Endothelial cell of umbilical vein (primary cell): ENCODE results near the gene CLSTN2. TPM values are rescaled to one million over a fixed set of nuclear protein-coding genes. Genes with fewer than 3 reads are reported as not detected.

Experiments
- BruUV-seq: library from RNA; stranded (reverse); fragments of 400-500 nt; replicated peaks from 2 replicates; lab custom pipeline; 2021; lab: Mats Ljungman, UMichigan
- CTCF ChIA-PET: fragments of 300-600, 350-600 bp; sonication (Branson Sonifier 250); formaldehyde crosslinking; loops from one replicate; lab custom pipeline; 2021; ENCODE audit warnings: antibody characterized with exemption, inconsistent platforms; lab: Charles Lee
- POLR2A ChIA-PET: fragments of 300-600, 350-600 bp; sonication (Branson Sonifier 250); formaldehyde crosslinking; loops from one replicate; lab custom pipeline; 2021; ENCODE audit warnings: antibody characterized with exemption, inconsistent platforms; lab: Charles Lee
- DNase-seq: peaks from one replicate; pipeline ENCODE4 v3.0.0-alpha.2; 2011; ENCODE audit warnings: low read depth, low spot score
- FAIRE-seq: peaks from 2 replicates; lab custom pipeline; 2011; peaks lifted over from hg19 to GRCh38; lab: Jason Lieb, UNC
- H2AFZ ChIP-seq: 2 replicates; pipeline ENCODE4 v1.6.0; 2012; ENCODE audit warnings: low read depth, low read length, control low read depth, inconsistent platforms
- H3K27ac ChIP-seq: 2 replicates; pipeline ENCODE4 v1.5.1; 2011; ENCODE audit warnings: low read depth, mild to moderate bottlenecking, control low read depth, low read length, moderate library complexity; ENCODE audit not compliant: insufficient read depth
- H3K27me3 ChIP-seq, 2 experiments: 2 replicates each; pipeline versions ENCODE4 v1.6.0 to v1.6.1; 2011; ENCODE audit warnings: low read length in 2 of 2, mixed read lengths in 1 of 2; ENCODE audit not compliant: control insufficient read depth in 2 of 2, insufficient read depth in 2 of 2
- H3K36me3 ChIP-seq, 2 experiments: 2 replicates in 1 of 2; 3 replicates in 1 of 2; pipeline ENCODE4 v1.5.1; 2011; ENCODE audit warnings: low read length in 2 of 2, mild to moderate bottlenecking in 1 of 2, moderate library complexity in 1 of 2; ENCODE audit not compliant: control insufficient read depth in 2 of 2, insufficient read depth in 2 of 2; ENCODE audit errors: extremely low read depth in 1 of 2
- H3K4me1 ChIP-seq: 3 replicates; pipeline ENCODE4 v1.5.1; 2011; ENCODE audit warnings: mild to moderate bottlenecking, low read length; ENCODE audit not compliant: control insufficient read depth, insufficient read depth; ENCODE audit errors: extremely low read depth
- H3K4me2 ChIP-seq: 2 replicates; pipeline ENCODE4 v1.6.1; 2011; ENCODE audit warnings: low read length, control low read depth, mixed read lengths; ENCODE audit not compliant: insufficient read depth
- H3K4me3 ChIP-seq, 3 experiments: fragments of 200-600 bp in 1 of 3; sonication (generic), shearing (Covaris generic) in 1 of 3; replicated peaks in 1 of 3; 2 replicates each; pipeline ENCODE4 v1.5.1; 2011 to 2016; ENCODE audit warnings: control low read depth in 3 of 3, low read length in 3 of 3, mild to moderate bottlenecking in 2 of 3, inconsistent platforms in 1 of 3, low read depth in 1 of 3, moderate library complexity in 1 of 3; ENCODE audit not compliant: insufficient read depth in 1 of 3
- H3K79me2 ChIP-seq: 2 replicates; pipeline ENCODE4 v1.6.0; 2012; ENCODE audit warnings: low read length, inconsistent platforms; ENCODE audit not compliant: control insufficient read depth, insufficient read depth
- H3K9ac ChIP-seq: replicated peaks from 2 replicates; pipeline ENCODE3; 2011; ENCODE audit warnings: low read length, control low read depth; ENCODE audit not compliant: insufficient read depth; ENCODE audit errors: extremely low read depth
- H3K9me1 ChIP-seq: replicated peaks from 3 replicates; pipeline ENCODE4 v1.6.0; 2011; ENCODE audit warnings: mild to moderate bottlenecking, low read length; ENCODE audit not compliant: control insufficient read depth, insufficient read depth; ENCODE audit errors: extremely low read depth
- H3K9me3 ChIP-seq: replicated peaks from 2 replicates; pipeline ENCODE4 v1.5.1; 2012; ENCODE audit warnings: low read length, inconsistent platforms; ENCODE audit not compliant: control insufficient read depth, insufficient read depth
- H4K20me1 ChIP-seq: replicated peaks from 2 replicates; pipeline ENCODE3; 2011; ENCODE audit warnings: mild to moderate bottlenecking, low read length; ENCODE audit not compliant: control insufficient read depth, insufficient read depth; ENCODE audit errors: extremely low read depth
- CTCF ChIP-seq, 2 donors: IDR thresholded peaks; 1 replicate in 1 of 2; 2 replicates in 1 of 2; pipeline ENCODE4 v1.5.1; 2011; ENCODE audit warnings: low read length in 2 of 2, mild to moderate bottlenecking in 2 of 2, moderate library complexity in 2 of 2, control low read depth in 1 of 2, inconsistent platforms in 1 of 2, low read depth in 1 of 2; ENCODE audit not compliant: insufficient read depth in 1 of 2; ENCODE audit errors: extremely low read depth in 1 of 2
- EZH2 ChIP-seq: IDR thresholded peaks from 2 replicates; pipeline ENCODE4 v1.6.1; 2012; ENCODE audit warnings: borderline replicate concordance, low read depth, mild to moderate bottlenecking, moderate library complexity, low read length, inconsistent platforms; ENCODE audit not compliant: severe bottlenecking
- FOS ChIP-seq: IDR thresholded peaks from 2 replicates; pipeline ENCODE4 v1.6.1; 2011; ENCODE audit warnings: mild to moderate bottlenecking, low read length, moderate library complexity, borderline replicate concordance; ENCODE audit not compliant: insufficient read depth
- GATA2 ChIP-seq: IDR thresholded peaks from 2 replicates; pipeline ENCODE4 v1.7.0; 2011; ENCODE audit warnings: low read depth, mild to moderate bottlenecking, moderate library complexity, mixed read lengths, low read length; ENCODE audit not compliant: insufficient read length, insufficient read depth
- JUN ChIP-seq: IDR thresholded peaks from 2 replicates; pipeline ENCODE4 v1.6.1; 2011; ENCODE audit warnings: borderline replicate concordance, low read depth; ENCODE audit not compliant: insufficient read length, insufficient read depth
- MAX ChIP-seq: IDR thresholded peaks from 2 replicates; pipeline ENCODE4 v1.6.1; 2011; ENCODE audit not compliant: insufficient read depth, insufficient read length
- MYC ChIP-seq: IDR thresholded peaks from one replicate; pipeline ENCODE4 v1.6.1; 2011; ENCODE audit warnings: mild to moderate bottlenecking, low read depth, low read length
- POLR2A ChIP-seq: IDR thresholded peaks from 2 replicates; pipeline ENCODE4 v1.6.1; 2012; ENCODE audit warnings: low read depth, mild to moderate bottlenecking, control low read depth, low read length
- POLR2AphosphoS5 ChIP-seq: IDR thresholded peaks from 2 replicates; pipeline ENCODE4 v1.6.1; 2012; ENCODE audit warnings: low read depth, mild to moderate bottlenecking, control low read depth, low read length, moderate library complexity; ENCODE audit not compliant: insufficient read depth
- dilution Hi-C: fragments of 300-500 bp; cut with MboI; formaldehyde crosslinking; loops from one replicate; pipeline ENCODE4 v1.15.0; 2019; ENCODE audit warnings: low sequenced_read_pairs; ENCODE audit not compliant: extremely low pct_ligation_motif_present
- intact Hi-C: fragments of 100-400 bp; cut with micrococcal nuclease; formaldehyde crosslinking; loops from one replicate; pipeline ENCODE4 v1.10.0; 2022
- polyA plus RNA-seq, 4 experiments: library from polyadenylated mRNA; depleted of rRNA in 3 of 4; stranded (reverse) in 3 of 4; unstranded in 1 of 4; fragments of >200 nt; gene quantifications; 2 replicates each; pipeline versions ENCODE4 v1.2.1 to v1.2.3, GENCODE V29; 2011 to 2012; ENCODE audit warnings: missing spikeins in 1 of 4
- total RNA-seq: library from RNA; stranded (reverse); gene quantifications from 2 replicates; pipeline ENCODE4 v1.2.3, GENCODE V29; 2021

Gene CLSTN2
- total and polyA plus RNA-seq, 2 donors (not counting 3 experiments of a cell fraction or from before 2014, with no cell fraction given), result 0.26 to 0.38 TPM

GRCh38 chr3:140358686-140359085, 423.7 kb downstream of the CLSTN2 start:
- ChIA-PET CTCF (no interaction called here), POLR2A (no interaction called here)
- intact Hi-C loops (no loop called here), dilution Hi-C loops (no loop called here)
- Histone ChIP-seq H4K20me1 (no peaks in the 10 kb centered on the region), H3K27ac (no peak overlapping the region), H3K9me1 (no peaks in the 10 kb centered on the region), H3K9me3 (no peaks in the 10 kb centered on the region), H3K9ac (no peak overlapping the region), H2AFZ (no peak overlapping the region), H3K4me2 (no peak overlapping the region), H3K36me3 (no peaks in the 10 kb centered on the region), H3K79me2 (no peaks in the 10 kb centered on the region), H3K4me3 (no peak overlapping the region), H3K27me3 (no peaks in the 10 kb centered on the region), H3K4me1 (no peaks in the 10 kb centered on the region)
- FAIRE-seq (no peak), DNase-seq (no peak)
- no TSS peak for BruUV-seq
- no peak for TF ChIP-seq EZH2
- no peak for TF ChIP-seq JUN
- no peak for TF ChIP-seq GATA2
- no peak for TF ChIP-seq MAX
- TF ChIP-seq MYC, result no peak
- TF ChIP-seq CTCF (IDR thresholded peaks at IDR 0.05; ENCODE audit: extremely low read depth in 1 of 2, insufficient read depth in 1 of 2, low read depth in 1 of 2, low read length in 2 of 2), result no peak
- no peak for TF ChIP-seq POLR2A
- TF ChIP-seq POLR2AphosphoS5, result no peak
- TF ChIP-seq FOS, result no peak
